Subcutaneous adipose tissue (tissue), 4 donors: ENCODE measurements around the gene HES4. TPM values are rescaled to one million over a fixed set of nuclear protein-coding genes. Genes with fewer than 3 reads are reported as not detected.

Experiments used
- total RNA-seq, 4 donors: library from RNA; depleted of rRNA; stranded (reverse); fragments of >200 nt; gene quantifications; one replicate each; pipeline ENCODE4 v1.1.0, GENCODE V29; 2016
- TF ChIP-seq, protein P1 (sequence below): fragments of 450-650 bp; IDR thresholded peaks from one replicate; pipeline ENCODE4 v1.5.1; 2016; ENCODE audit warnings: low read depth, mild to moderate bottlenecking, control low read depth, antibody characterized with exemption, moderate library complexity

The HES4 gene
- total RNA-seq, 4 donors from 2014 or later: 6.4 to 12.8 (median 7.2) TPM

DNA sequence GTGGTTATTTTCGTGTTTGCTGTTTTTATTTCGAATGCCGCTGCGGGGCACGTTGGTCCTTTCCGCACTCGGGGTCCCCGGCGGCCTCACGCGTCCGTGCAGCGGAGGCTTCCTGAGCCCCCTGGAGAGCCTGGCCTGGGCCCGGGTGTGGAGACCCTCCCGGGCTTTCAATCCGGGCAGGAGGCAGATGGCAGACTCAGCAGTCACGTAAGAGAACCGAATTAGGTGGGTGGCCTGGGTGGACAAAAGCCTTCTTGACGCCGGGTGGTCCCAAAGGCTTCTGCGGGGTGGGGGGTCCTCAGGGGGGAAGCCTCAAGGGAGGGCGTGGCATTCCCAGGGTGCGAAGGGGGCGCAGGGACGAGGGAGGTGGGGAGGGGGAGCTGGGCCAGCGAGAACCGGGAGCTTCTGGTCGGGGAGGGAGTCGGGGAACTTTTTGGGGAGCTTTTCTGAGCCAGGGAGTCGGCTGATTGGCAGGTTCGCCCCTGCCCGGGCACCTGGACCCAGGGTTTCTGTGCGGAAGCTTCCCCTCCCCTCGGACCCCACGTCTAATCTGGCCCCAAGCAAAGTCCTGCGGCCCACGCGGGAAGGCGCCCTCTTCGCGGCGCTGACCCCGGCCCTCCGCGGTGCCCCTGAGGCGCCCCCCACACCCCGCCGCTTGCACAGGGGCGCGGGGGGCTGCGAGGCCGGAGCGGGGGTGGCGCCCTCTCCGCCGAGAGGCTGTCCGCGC is 1.3 kb upstream of the HES4 start:
- TF ChIP-seq, protein P1, sequence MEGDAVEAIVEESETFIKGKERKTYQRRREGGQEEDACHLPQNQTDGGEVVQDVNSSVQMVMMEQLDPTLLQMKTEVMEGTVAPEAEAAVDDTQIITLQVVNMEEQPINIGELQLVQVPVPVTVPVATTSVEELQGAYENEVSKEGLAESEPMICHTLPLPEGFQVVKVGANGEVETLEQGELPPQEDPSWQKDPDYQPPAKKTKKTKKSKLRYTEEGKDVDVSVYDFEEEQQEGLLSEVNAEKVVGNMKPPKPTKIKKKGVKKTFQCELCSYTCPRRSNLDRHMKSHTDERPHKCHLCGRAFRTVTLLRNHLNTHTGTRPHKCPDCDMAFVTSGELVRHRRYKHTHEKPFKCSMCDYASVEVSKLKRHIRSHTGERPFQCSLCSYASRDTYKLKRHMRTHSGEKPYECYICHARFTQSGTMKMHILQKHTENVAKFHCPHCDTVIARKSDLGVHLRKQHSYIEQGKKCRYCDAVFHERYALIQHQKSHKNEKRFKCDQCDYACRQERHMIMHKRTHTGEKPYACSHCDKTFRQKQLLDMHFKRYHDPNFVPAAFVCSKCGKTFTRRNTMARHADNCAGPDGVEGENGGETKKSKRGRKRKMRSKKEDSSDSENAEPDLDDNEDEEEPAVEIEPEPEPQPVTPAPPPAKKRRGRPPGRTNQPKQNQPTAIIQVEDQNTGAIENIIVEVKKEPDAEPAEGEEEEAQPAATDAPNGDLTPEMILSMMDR: no peak

GRCh38 chr1:1000357-1001056 is 610 bp upstream of the HES4 start:
- TF ChIP-seq, protein P1: no peak

GRCh38 chr1:998995-999724 is 737 bp downstream of the HES4 start:
- TF ChIP-seq, protein P1: no peak

GRCh38 chr1:998745-998994 is 1.2 kb downstream of the HES4 start:
- TF ChIP-seq, protein P1: no peak

- TF ChIP-seq, protein P1: no peak
Observed at GRCh38 chr1:997993-998744, 1.7 kb downstream of the HES4 start.

DNA sequence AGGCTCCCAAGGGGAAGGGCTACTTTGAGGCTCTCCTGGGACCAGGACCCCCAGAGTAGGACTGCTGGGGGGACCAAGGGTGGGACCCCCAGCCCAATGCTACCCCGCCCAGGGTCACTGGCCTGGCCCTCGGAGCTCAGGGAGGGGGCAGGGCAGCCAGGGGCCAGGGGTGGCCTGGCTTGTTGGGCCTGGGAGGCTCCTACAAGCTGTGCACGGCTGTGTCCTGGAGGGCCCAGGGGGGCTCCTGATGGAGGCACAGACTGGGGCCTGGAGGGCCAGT is 2.2 kb downstream of the HES4 start:
- TF ChIP-seq, protein P1: no peak
